Mesenteric fat pad (tissue), 1 donor: ENCODE results near the gene ITPK1. TPM values are rescaled to one million over a fixed set of nuclear protein-coding genes. Genes with fewer than 3 reads are reported as not detected.

Experiments used
- DNase-seq: peaks from one replicate; pipeline ENCODE4 v3.0.0-alpha.2; 2020; ENCODE audit warnings: low spot score
- total RNA-seq: library from RNA; stranded (reverse); fragmentation: NEBNext Ultra II Directional; extraction: Animal tissue kit (Norgen Biotek cat#: 25700); gene quantifications from one replicate; pipeline ENCODE4 v1.2.1, GENCODE V29; 2021
- donor health status: DM: yes; HTN: yes; CAD: no.

Gene ITPK1
- total RNA-seq, 1 donor from 2014 or later = 267 TPM

- no peak for DNase-seq
Measured at GRCh38 chr14:93029911-93030508, 85.7 kb downstream of the ITPK1 start.

GRCh38 chr14:93029417-93029816, 86.3 kb downstream of the ITPK1 start:
- DNase-seq = no peak

DNA sequence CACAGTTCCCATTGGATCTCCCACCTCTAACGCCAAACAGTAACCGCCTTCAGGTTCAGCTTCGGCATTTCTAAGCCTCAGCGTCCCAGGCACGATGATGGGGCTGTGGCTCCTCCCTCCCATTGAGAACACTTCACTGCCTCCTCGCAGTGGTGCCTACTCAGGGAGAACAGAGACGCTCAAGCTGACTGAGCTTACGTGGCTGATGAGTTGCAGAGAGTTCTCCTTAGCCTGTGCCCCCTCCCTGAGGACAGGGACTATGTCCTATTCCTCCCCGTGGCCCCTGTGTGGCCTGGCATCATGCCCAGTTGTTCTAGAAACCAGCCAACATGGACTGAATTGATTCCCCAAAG, 87.0 kb downstream of the ITPK1 start:
- DNase-seq = no peak

DNA sequence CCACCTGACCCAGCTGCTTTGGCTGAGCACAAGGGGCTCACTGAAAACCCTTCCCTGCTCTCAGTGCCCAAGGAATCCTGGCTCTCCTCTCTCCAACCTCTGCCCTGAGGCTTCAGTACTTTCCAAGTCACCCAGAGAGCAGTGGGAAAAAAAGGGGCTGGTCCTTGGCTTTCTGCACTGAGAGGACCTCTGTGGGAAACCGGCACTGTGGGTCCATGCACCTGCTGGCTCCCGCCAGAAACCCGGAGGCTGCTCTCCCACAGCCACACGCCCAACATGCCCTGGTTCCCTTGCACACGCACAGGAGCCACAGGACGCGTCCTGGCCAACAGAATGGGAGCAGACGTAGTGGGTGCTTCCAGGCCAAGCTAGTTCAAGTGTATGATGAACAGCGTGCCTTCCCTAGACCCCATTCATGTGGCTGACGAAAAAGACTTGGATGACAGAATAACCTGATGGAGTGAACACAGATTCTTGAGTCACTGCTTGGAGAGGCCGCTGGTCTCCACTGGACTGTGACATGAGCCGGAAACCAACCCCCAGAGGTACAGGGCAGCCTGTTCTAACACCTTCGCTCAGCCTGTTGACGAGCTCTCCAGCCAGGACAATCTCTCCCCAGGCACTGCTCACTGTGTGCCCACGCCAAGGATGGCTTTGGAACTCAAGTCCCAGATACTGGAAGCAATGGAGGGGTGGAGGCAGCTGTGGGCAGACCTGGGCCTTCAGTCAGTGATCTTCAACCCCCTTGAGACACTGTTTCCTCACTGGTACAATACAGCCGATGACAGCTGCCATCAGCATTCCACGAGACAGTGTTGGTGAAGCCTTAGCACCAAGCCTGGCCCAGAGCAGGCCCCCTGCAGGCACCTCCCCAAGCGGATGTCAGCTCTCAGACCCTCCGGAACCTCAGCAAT, 87.7 kb downstream of the ITPK1 start:
- no peak for DNase-seq

GRCh38 chr14:93026339-93026738, 89.4 kb downstream of the ITPK1 start:
- no peak for DNase-seq

DNA sequence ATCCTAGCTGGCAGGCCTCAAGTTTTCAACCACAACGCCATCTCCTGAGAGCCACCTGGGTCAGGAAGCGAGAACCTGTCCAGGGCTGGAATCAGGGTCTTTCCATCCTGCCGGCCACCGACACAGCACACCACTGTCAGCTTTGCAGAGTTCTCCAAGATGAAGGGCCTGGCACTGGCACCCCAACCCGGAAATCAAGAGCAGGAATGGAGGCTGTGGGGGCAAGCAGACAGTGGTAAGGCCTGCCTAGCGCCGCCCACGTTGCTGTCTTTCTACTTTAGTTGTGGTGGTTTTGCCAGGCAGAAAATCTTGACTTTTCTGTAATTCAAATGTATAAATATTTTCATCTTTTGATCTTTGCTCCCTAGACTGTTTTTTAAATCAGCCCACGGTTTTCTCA, 90.7 kb downstream of the ITPK1 start:
- DNase-seq = no peak

DNA sequence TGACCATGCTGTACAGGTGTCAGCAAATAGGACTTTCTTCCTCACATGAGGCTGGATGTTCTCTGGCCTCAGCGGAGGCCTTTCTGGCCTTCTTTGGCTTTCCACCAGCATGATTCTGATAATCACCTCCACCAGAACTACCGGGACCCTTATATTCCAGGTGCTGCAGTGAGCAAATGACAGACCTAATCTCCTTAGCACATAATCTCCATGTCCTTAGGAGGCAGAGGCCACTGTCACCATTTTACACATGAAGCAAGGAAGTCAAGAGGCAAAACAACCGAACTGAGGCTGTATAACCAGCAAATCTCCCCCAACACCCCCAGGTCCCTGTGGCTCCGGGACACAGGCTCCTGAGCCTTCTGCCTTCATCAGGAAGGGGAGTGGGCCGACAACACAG, 91.2 kb downstream of the ITPK1 start:
- DNase-seq = no peak

- no peak for DNase-seq
Measured at GRCh38 chr14:93023802-93024434, 91.8 kb downstream of the ITPK1 start.

- DNase-seq = no peak
Measured at GRCh38 chr14:93023039-93023438, 92.7 kb downstream of the ITPK1 start.

DNA sequence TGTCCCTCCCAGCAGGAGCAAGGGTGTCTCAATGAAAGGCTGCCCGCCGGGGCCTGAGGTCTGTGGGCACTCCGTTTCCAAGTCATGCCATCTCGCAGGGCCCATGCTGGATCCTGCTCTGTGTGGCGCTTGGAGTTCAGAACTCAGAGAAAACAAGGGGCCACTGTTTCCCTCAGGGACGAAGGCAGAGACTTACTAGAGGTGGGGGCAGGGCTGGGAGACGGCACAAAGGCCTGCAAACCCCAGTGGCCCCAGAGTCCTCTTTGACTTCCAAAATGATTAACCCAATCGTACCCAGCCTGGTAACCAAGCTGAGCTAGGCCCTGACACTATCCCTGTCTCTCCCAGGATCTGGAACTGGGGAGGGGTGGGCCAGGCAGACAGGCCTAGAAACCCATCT, 95.8 kb downstream of the ITPK1 start:
- DNase-seq = no peak

- no peak for DNase-seq
Measured at GRCh38 chr14:93019367-93019843, 96.3 kb downstream of the ITPK1 start.

DNA sequence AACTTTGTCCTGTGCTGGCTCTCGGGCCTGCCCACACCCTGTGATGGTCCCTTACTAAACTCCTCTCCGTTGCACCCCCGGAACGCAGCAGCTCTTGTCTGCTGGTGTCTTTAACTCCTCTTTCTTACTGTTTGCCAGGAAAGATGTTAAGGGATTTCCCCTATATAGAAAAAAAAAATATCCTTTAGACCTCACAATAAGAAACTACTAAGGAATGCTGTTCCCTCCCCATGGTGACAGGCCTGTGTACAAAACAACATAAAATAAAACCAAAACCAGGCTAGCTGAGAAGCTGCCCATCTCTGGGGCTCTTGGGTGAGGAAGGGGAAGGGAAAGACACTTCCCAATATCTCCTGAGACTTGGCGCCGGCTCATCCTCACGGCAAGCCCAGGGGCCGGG, 97.4 kb downstream of the ITPK1 start:
- DNase-seq = no peak

DNA sequence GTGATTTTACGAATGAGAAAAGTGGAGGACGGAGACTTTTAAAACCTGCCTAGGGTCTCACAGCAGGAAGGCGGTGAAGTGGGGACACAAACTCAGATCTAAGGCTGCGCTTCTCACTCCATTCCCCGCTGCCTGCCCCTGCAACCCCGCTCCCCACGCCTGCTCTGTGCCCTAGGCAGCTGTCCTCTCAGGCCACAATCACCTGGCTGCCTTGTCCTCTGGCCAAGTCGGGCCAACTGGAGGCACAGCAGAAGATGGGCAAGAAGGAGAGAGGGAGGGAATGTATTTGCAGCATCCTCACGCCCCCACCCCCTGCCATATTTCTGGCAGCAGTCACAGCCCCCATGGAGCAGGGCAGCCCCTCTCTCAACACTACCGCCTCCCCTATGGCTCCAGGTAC, 97.8 kb downstream of the ITPK1 start:
- DNase-seq = no peak

DNA sequence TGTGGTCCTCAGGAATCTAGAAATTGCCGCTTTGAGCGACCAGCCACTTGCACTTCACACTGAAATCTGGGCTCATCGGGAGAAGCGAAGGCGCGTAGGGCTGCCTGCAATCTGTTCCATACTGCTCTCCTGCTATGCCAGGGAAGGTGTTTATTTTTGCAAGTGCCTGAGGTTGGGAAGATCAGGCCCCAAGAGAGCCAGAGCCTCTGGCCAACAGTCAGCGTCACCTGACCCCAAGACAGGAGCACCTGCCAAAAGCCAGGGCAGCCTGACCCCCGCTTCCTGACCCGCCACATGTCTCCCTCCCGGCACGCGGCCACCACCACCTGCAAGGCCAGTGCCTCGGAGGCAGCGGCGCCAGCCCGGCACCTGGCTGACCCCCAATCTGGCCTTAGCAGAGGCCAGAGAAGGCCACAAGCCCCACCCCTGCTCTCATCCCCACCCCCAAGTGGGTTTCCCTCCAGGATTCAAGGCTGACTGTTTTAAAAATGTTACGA, 98.4 kb downstream of the ITPK1 start:
- DNase-seq = no peak

DNA sequence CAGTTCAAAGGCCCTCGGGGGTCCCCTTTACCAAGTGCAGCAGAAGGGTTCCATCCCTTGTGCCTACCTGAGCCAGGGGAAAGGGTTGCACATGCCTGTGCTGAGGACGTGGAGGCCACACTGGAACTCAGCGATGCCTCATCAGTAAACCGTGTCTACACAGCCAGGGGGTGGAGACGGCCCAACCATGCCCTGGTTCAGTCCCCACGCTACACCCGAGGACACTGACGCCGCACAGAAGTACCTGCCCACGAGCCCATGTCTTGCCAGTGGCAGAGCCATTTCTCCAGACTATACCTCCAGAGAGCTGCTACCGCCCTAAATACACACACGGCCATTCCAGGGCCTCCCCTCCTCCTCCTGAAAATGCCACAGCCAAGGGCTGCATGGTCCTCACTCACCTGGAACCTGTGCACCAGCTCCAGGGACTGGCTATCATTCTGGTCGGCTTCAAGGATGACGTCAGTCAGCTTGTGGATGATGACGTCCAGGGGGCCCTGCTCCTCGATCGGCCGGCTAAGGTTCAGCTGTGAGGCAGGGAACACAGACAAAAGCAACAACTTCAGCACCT, 99.4 kb downstream of the ITPK1 start:
- no peak for DNase-seq

GRCh38 chr14:93015505-93015904, 100.2 kb downstream of the ITPK1 start:
- DNase-seq = no peak

DNA sequence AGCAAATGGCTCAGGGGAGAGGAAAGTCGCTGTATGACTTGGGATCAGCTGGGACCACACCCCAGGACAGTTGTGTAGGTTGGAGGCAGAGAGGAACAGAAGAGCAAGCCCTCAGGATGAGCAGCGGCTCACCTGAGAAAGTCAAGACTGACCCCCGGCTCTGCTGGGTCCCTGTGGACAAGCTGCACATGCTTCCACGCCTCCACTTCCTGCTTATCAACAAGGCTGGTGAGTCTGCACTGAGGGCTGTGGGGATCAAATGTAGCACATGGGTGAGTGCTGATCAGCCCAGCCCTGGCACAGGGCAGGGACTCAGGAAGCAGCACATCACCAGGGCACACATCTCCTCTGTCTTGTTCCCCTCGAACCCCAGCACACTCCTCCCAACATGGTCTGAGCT, 100.7 kb downstream of the ITPK1 start:
- DNase-seq = no peak

- DNase-seq = no peak
Measured at GRCh38 chr14:93014058-93015023, 101.4 kb downstream of the ITPK1 start.

DNA sequence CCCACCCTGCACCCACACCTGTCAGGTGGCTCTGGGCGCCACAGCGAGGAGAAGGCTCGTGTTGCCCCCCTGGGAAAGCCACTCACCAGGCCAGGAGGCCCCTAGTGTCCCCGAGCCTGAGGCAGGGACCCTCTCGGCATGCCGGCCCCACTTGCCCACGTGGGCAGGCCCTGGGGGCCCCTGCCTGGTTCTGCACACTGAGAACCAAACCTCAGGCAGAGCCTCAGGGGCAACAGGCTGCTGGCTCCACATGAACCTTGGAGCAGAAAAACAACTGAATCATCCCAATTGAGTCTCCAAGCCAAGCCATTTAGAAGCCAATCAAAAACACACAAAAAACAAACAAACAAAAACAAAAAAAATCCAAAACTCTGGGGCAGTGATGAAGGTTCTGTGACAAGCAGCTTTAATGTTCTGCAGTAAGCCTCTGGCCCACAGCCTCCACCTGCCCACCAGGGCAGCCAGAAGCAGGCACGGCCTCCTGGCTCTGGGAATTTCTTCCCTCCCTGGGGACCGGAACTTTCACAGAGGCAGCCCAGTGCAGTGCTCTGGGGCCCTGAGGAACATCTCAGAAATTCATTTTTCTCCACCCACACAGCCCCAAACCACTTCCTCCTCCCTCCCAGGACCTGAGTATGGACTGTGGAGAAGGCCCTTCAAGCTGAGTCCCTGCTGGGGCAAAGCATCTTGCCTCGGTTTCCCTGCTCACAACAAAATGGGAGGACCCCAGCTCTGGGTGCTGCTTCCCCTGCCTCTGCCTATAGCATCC, 102.6 kb downstream of the ITPK1 start:
- no peak for DNase-seq

- no peak for DNase-seq
Measured at GRCh38 chr14:93012506-93012905, 103.2 kb downstream of the ITPK1 start.
